ENCODE measurements around the gene LRRC23. TPM values are rescaled to one million over a fixed set of nuclear protein-coding genes. Genes with fewer than 3 reads are reported as not detected.

LRRC23 gene
- total and polyA plus RNA-seq, 9 of the 15 experiments (the other 6 are each of a cell fraction or from before 2014, with no cell fraction given), result 2.2 to 7.0 (median 3.0) TPM

DNA sequence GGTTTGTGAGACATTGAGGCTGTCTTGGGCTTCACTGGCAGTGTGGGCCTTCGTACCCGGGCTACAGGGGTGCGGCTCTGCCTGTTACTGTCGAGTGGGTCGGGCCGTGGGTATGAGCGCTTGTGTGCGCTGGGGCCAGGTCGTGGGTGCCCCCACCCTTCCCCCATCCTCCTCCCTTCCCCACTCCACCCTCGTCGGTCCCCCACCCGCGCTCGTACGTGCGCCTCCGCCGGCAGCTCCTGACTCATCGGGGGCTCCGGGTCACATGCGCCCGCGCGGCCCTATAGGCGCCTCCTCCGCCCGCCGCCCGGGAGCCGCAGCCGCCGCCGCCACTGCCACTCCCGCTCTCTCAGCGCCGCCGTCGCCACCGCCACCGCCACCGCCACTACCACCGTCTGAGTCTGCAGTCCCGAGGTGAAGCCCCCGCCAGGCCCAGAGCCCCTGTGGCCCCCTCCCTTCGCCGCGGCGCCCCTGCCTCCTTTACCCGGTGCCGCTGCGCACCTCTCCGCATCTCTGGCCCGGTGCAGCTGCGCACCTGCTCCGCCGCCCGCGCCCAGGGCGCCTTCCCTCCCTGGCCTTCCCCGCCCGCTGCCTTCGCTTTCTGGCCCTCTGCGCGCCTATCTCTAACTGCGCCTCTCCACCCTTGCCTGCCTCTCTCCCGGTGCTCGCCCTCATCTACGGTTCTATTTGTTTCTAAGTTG is 9.8 kb downstream of the LRRC23 start, which contains the start of gene ENO2:
Gene ENO2 (plus strand): TSS at position 335 of the 701 bp plus-strand sequence. CDS start 1,253 bp downstream, outside the sequence.
- Histone ChIP-seq H3K4me1 (replicated peaks in 1 of 2; ENCODE audit: control insufficient read depth in 2 of 2, insufficient read depth in 2 of 2, low read length in 2 of 2) (peaks cover 12 to 40% of the 10 kb centered on the region in 2 experiments; a peak in 4 of 5 replicates), H3K9me1 (ENCODE audit: control insufficient read depth, insufficient read depth, low read length) (peaks cover 6% of the 10 kb centered on the region), H4K20me1 (replicated peaks; ENCODE audit: control insufficient read depth, insufficient read depth, low read length) (no peaks in the 10 kb centered on the region), H3K9ac (ENCODE audit: insufficient read depth in 1 of 2, low read depth in 2 of 2, low read length in 2 of 2) (peak within 1 kb of the TSS in 1 of 2 experiments; percentile 84; a peak in 3 of 4 replicates), H3K4me3 (peak within 1 kb of the TSS; percentile 46), H3K36me3 (ENCODE audit: control insufficient read depth, insufficient read depth, low read length) (peaks cover 13% of the 10 kb centered on the region; the same call in 2 of the 3 replicates), H3K9me3 (replicated peaks; ENCODE audit: control insufficient read depth, insufficient read depth, low read depth, low read length) (no peaks in the 10 kb centered on the region), H3K27me3 (ENCODE audit: control insufficient read depth in 2 of 2, insufficient read depth in 2 of 2, low read length in 2 of 2) (no peaks in the 10 kb centered on the region), H2AFZ (ENCODE audit: low read depth, low read length) (peak within 1 kb of the TSS; percentile 59), H3K79me2 (ENCODE audit: control insufficient read depth, insufficient read depth, low read length) (peaks cover 19% of the 10 kb centered on the region), H3K27ac (ENCODE audit: extremely low read depth, low read depth, low read length) (no peak within 1 kb of the TSS; the same call in 2 of the 3 replicates), H3K4me2 (ENCODE audit: insufficient read depth, low read length) (peak within 1 kb of the TSS; percentile 76)
- WGBS (ENCODE audit: insufficient coverage, low coverage, missing lambda C conversion rate), result 13% methylated on average over 3 of the region's 68 CpGs
- in situ Hi-C loops (cut with MboI), result no loop called here
- no peak for FAIRE-seq
- DNase-seq (ENCODE audit: extremely low read depth in 1 of 4, low spot score in 3 of 4), result peak; percentile 44 to 56 (median 48)
- POLR2A ChIA-PET, result no interaction called here
- ATAC-seq, result peak; percentile 79
- intact Hi-C loops (cut with micrococcal nuclease), result no loop called here
- CTCF ChIA-PET (ENCODE audit: low intra/inter-chr PET ratio), result no interaction called here
- no TSS peak for BruUV-seq (replicated peaks)
- TF ChIP-seq, protein P1, sequence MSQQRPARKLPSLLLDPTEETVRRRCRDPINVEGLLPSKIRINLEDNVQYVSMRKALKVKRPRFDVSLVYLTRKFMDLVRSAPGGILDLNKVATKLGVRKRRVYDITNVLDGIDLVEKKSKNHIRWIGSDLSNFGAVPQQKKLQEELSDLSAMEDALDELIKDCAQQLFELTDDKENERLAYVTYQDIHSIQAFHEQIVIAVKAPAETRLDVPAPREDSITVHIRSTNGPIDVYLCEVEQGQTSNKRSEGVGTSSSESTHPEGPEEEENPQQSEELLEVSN (IDR thresholded peaks at IDR 0.05; ENCODE audit: borderline replicate concordance in 1 of 2, extremely low read depth in 1 of 2, insufficient read depth in 1 of 2, insufficient read length in 1 of 2, low read depth in 1 of 2, low read length in 1 of 2, poor library complexity in 1 of 2, severe bottlenecking in 1 of 2), result peak in 1 of 2 experiments; percentile 51
- no peak for TF ChIP-seq ZNF512 (tag; IDR thresholded peaks at IDR 0.05)
- TF ChIP-seq HINFP (tag; conservative IDR thresholded peaks at IDR 0.05; ENCODE audit: low read depth), result no peak
- TF ChIP-seq, protein P2, sequence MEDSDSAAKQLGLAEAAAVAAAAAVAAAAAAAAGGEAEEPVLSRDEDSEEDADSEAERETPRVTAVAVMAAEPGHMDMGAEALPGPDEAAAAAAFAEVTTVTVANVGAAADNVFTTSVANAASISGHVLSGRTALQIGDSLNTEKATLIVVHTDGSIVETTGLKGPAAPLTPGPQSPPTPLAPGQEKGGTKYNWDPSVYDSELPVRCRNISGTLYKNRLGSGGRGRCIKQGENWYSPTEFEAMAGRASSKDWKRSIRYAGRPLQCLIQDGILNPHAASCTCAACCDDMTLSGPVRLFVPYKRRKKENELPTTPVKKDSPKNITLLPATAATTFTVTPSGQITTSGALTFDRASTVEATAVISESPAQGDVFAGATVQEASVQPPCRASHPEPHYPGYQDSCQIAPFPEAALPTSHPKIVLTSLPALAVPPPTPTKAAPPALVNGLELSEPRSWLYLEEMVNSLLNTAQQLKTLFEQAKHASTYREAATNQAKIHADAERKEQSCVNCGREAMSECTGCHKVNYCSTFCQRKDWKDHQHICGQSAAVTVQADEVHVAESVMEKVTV (CRISPR knock-in tag; IDR thresholded peaks at IDR 0.05), result no peak
- TF ChIP-seq ZNF124 (CRISPR knock-in tag; IDR thresholded peaks at IDR 0.05), result no peak
- no peak for TF ChIP-seq SMARCA4 (IDR thresholded peaks at IDR 0.05)
- no peak for TF ChIP-seq KDM2B (CRISPR knock-in tag; IDR thresholded peaks at IDR 0.05)
- TF ChIP-seq CHD2 (IDR thresholded peaks at IDR 0.05; ENCODE audit: low read depth, low read length), result no peak
- no peak for TF ChIP-seq ZNF133 (CRISPR knock-in tag; IDR thresholded peaks at IDR 0.05)
- no peak for TF ChIP-seq PRMT5 (CRISPR knock-in tag; IDR thresholded peaks at IDR 0.05)
- TF ChIP-seq FOXP1 (CRISPR knock-in tag; IDR thresholded peaks at IDR 0.05), result no peak
- no peak for TF ChIP-seq ZNF695 (CRISPR knock-in tag; IDR thresholded peaks at IDR 0.05)
- TF ChIP-seq JUND (IDR thresholded peaks at IDR 0.05; ENCODE audit: borderline replicate concordance, low read depth, low read length), result peak; percentile 23; the same call in 1 of the 2 replicates
- no peak; the same call in 2 of the 3 replicates for TF ChIP-seq JUND (tag; IDR thresholded peaks at IDR 0.05; ENCODE audit: borderline replicate concordance, low read depth, low read length)
